ENCODE measurements around the gene STMN1. TPM values are rescaled to one million over a fixed set of nuclear protein-coding genes. Genes with fewer than 3 reads are reported as not detected.
A peak's percentile ranks its signal among the peaks of the same experiment; 100 is the strongest.

STMN1 gene
- total and polyA plus RNA-seq, 9 of the 15 experiments (the other 6 are each of a cell fraction or from before 2014, with no cell fraction given), result 269 to 2,153 (median 595) TPM

GRCh38 chr1:25861316-25862286 lies 44.6 kb downstream of the STMN1 start (continued):
- TF ChIP-seq MLLT1 (IDR thresholded peaks at IDR 0.05), result peak in 1 of 2 experiments; percentile 29; a peak in 1 of 4 replicates
- no peak for TF ChIP-seq CSDE1 (IDR thresholded peaks at IDR 0.05)
- no peak for TF ChIP-seq SRF (CRISPR knock-in tag; IDR thresholded peaks at IDR 0.05)
- no peak for TF ChIP-seq ARID2 (IDR thresholded peaks at IDR 0.05)
- no peak for TF ChIP-seq OTX1 (CRISPR knock-in tag; IDR thresholded peaks at IDR 0.05)
- TF ChIP-seq ZNF3 (CRISPR knock-in tag; IDR thresholded peaks at IDR 0.05), result no peak
- no peak for TF ChIP-seq RBM22 (IDR thresholded peaks at IDR 0.05; ENCODE audit: low read depth, low read length, poor library complexity, severe bottlenecking)
- TF ChIP-seq TFAP4 (CRISPR knock-in tag; IDR thresholded peaks at IDR 0.05; ENCODE audit: borderline replicate concordance), result peak; percentile 53; the same call in 1 of the 2 replicates
- no peak for TF ChIP-seq REST (IDR thresholded peaks at IDR 0.05; ENCODE audit: borderline replicate concordance)
- no peak for TF ChIP-seq REST (CRISPR knock-in tag; IDR thresholded peaks at IDR 0.05; ENCODE audit: low read depth)
- TF ChIP-seq SPI1 (IDR thresholded peaks at IDR 0.05; ENCODE audit: borderline replicate concordance, low read depth, low read length), result 0 out of 2 replicates have a peak, but pooled peaks have one; percentile 28
- TF ChIP-seq POLR2G (IDR thresholded peaks at IDR 0.05; ENCODE audit: low read depth, low read length), result no peak
- TF ChIP-seq SNRNP70 (optimal IDR thresholded peaks at IDR 0.05; ENCODE audit: low read depth, low read length), result no peak
- no peak for TF ChIP-seq GABPB2 (CRISPR knock-in tag; conservative IDR thresholded peaks at IDR 0.05)
